Measurements from ENCODE around the gene PLEKHD1. TPM values are rescaled to one million over a fixed set of nuclear protein-coding genes. Genes with fewer than 3 reads are reported as not detected.
"Not testable (repeated sequence)": the region's sequence is repeated elsewhere in the genome, so short reads cannot be mapped to it uniquely, and the experiment has no call there.

Gene PLEKHD1
- total and polyA plus RNA-seq, 8 donors: 0.03 to 0.19 (median 0.08) TPM; not detected in 2

DNA sequence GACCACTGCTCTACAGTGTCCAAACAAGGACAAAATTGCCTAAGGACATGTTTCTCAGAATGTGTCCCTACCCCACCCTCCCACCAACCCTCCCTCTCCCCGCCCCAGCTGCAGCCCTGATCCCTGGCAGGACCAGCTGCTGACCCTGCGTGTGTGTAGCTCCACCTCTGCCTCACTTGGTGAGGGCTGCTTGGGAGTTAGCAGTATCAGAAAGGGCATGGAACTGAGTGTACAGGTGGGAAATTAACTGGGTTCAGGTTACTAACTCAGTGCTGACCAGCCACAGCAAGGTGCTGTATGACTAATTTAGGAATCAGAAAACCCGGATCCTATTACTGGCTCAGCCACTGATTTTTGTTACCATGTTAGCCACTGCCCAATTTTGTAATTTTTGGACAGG lies 11.3 kb upstream of the PLEKHD1 start:
- intact Hi-C loops (cut with DNase I): no loop called here
- Histone ChIP-seq H3K27ac (no peak overlapping the region), H3K27me3 (no peaks in the 10 kb centered on the region), H3K4me3 (no peak overlapping the region), H3K9me3 (no peaks in the 10 kb centered on the region), H3K36me3 (no peaks in the 10 kb centered on the region), H3K4me1 (no peaks in the 10 kb centered on the region)
- no peak for DNase-seq
- TF ChIP-seq, protein P1, sequence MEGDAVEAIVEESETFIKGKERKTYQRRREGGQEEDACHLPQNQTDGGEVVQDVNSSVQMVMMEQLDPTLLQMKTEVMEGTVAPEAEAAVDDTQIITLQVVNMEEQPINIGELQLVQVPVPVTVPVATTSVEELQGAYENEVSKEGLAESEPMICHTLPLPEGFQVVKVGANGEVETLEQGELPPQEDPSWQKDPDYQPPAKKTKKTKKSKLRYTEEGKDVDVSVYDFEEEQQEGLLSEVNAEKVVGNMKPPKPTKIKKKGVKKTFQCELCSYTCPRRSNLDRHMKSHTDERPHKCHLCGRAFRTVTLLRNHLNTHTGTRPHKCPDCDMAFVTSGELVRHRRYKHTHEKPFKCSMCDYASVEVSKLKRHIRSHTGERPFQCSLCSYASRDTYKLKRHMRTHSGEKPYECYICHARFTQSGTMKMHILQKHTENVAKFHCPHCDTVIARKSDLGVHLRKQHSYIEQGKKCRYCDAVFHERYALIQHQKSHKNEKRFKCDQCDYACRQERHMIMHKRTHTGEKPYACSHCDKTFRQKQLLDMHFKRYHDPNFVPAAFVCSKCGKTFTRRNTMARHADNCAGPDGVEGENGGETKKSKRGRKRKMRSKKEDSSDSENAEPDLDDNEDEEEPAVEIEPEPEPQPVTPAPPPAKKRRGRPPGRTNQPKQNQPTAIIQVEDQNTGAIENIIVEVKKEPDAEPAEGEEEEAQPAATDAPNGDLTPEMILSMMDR (IDR thresholded peaks at IDR 0.05): no peak
- no peak for ATAC-seq
- 68 to 71% methylated on average over 3 of the region's 3 CpGs for WGBS, 2 donors
- no peak for FAIRE-seq

DNA sequence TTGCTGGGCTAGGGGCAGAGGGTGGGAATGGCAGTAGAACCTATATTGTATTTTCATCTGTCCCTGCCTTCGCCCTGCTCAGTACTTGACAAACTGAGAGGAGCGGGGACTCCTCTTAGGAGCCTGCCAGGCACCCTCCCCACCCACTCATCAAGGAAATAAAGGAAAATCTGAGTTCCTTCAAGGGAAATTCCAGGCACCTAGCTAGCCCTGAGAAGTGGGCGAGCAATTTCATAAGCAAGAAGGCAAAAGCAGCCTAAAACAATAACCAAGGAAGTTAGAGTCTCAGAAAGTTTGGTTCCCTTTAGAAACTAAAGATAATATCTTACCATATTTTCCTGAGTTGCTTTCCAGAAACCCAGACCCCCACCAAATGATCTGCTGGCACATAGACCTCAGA lies 10.6 kb upstream of the PLEKHD1 start:
- H3K27ac ChIP-seq: no peak overlapping the region
- intact Hi-C loops (cut with DNase I): no loop called here
- no peak for ATAC-seq
- DNase-seq: no peak
- no peaks in the 10 kb centered on the region for H3K4me1 ChIP-seq
- no peaks in the 10 kb centered on the region for H3K36me3 ChIP-seq
- FAIRE-seq: no peak
- WGBS, 2 donors: 89 to 94% methylated on average over 3 of the region's 3 CpGs
- TF ChIP-seq, protein P1 (IDR thresholded peaks at IDR 0.05): no peak
- no peaks in the 10 kb centered on the region for H3K9me3 ChIP-seq
- H3K27me3 ChIP-seq: no peaks in the 10 kb centered on the region
- H3K4me3 ChIP-seq: no peak overlapping the region

DNA sequence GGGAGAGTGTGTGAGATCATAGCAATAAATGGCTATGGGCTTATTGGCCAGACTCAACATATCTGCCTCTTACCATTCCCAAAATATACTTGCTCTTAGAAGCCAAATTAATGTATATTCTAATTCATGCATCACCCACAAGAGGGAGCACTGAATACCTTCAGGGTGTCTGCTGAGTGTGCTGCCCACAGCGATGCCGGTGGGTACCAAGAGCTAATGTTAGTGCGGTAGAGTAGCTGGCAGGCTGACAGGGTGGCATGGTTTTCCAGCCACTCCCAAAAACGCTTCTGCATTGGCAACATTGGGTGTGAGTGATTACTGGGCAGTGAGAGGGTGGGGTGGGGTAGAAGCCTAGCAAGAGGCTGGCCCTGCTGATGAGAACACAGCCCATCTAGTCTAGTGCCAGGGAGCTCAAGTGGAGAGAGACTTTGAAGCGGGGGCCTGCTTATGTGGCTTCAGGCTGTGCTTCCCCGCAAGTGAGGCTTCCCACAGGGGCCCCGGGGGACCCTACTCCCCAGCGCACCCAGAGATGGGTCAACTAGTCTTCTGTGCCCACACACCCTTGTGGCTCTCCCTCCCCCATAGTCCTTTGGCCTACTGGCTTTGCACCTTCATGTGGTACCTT lies 9.2 kb upstream of the PLEKHD1 start:
- TF ChIP-seq, protein P1 (IDR thresholded peaks at IDR 0.05): peak in 1 of 4 donors; percentile 10
- DNase-seq: no peak
- Histone ChIP-seq H3K27ac (no peak overlapping the region), H3K36me3 (no peaks in the 10 kb centered on the region), H3K4me1 (no peaks in the 10 kb centered on the region), H3K27me3 (no peaks in the 10 kb centered on the region), H3K4me3 (no peak overlapping the region), H3K9me3 (no peaks in the 10 kb centered on the region)
- 65 to 76% methylated on average over 8 of the region's 8 CpGs for WGBS, 2 donors
- peak in 1 of 4 donors; percentile 31 for ATAC-seq
- FAIRE-seq: no peak
- intact Hi-C loops (cut with DNase I): no loop called here

DNA sequence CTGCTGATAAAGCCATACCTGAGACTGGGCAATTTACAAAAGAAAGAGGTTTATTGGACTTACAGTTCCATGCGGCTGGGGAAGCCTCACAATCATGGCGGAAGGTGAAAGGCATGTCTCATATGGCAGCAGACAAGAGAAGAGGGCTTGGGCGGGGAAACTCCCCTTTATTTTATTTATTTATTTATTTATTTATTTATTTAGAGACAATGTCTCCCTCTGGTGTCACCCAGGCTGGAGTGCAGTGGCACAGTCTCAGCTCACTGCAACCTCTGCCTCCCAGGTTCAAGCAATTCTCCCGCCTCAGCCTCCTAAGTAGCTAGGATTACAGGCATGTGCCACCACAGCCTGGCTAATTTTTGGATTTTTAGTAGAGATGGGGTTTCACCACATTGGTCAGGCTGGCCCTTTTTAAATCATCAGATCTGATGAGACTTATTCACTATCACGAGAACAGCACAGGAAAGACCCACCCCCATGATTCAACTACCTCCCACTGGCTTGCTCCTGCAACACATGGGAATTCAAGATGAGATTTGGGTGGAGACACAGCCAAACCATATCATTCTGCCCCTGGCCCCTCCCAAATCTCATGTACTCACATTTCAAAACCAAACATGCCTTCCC lies 7.6 kb upstream of the PLEKHD1 start:
- 95 to 98% methylated on average over 5 of the region's 5 CpGs for WGBS, 2 donors
- FAIRE-seq; H3K27me3 ChIP-seq; DNase-seq; H3K27ac ChIP-seq; H3K4me1 ChIP-seq; H3K36me3 ChIP-seq; intact Hi-C loops (cut with DNase I); H3K9me3 ChIP-seq; ATAC-seq; H3K4me3 ChIP-seq: not testable (repeated sequence)

DNA sequence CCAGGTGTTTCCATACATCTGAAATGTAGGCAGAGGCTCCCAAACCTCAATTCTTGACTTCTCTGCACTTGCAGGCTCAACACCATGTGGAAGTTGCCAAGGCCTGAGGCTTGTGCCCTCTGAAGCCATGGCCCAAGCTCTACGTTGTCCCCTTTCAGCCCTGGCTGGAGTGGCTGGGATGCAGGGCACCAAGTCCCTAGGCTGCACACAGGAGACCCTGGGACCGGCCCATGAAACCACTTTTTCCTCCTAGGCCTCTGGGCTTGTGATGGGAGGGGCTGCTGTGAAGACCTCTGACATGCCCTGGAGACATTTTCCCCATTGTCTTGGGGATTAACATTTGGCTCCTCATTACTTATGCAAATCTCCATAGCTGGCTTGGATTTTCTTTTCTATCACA lies 6.5 kb upstream of the PLEKHD1 start:
- H3K4me1 ChIP-seq; H3K4me3 ChIP-seq; FAIRE-seq; intact Hi-C loops (cut with DNase I); H3K27ac ChIP-seq; ATAC-seq; H3K36me3 ChIP-seq; H3K27me3 ChIP-seq; DNase-seq; H3K9me3 ChIP-seq: not testable (repeated sequence)
- WGBS, 2 donors: 82 to 92% methylated on average over 2 of the region's 2 CpGs

DNA sequence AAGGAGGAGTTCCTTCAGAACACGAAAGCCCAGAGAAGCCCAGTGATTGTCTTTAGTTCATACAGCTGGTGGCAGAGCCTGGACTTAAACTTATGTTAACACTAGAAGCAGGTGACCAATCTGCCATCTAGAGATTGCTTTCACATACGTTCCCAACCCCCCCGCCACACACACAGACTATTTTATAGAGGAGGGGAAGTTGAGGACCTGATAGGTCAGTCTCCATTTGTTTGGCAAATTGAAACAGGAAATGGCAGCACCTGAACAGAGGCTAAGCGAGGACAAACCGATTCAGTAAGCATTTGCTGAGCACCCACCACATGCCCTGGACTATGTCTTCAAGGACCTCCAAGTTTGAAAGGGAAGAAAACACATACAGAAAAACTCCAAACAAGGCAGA lies 4.8 kb upstream of the PLEKHD1 start:
- no peaks in the 10 kb centered on the region for H3K9me3 ChIP-seq
- H3K4me1 ChIP-seq: peaks cover 0 to 2% (median 0%) of the 10 kb centered on the region in 3 donors
- FAIRE-seq: no peak
- TF ChIP-seq, protein P1 (IDR thresholded peaks at IDR 0.05): no peak
- peaks cover 0 to 4% (median 0%) of the 10 kb centered on the region in 4 donors for H3K27me3 ChIP-seq
- 80 to 90% methylated on average over 5 of the region's 5 CpGs for WGBS, 2 donors
- no peak for ATAC-seq
- DNase-seq: no peak
- intact Hi-C loops (cut with DNase I): no loop called here
- H3K4me3 ChIP-seq: no peak overlapping the region
- no peak overlapping the region for H3K27ac ChIP-seq
- no peaks in the 10 kb centered on the region for H3K36me3 ChIP-seq
